ENCODE data around the gene DCAF17. TPM values are rescaled to one million over a fixed set of nuclear protein-coding genes. Genes with fewer than 3 reads are reported as not detected.

DCAF17 gene
- total RNA-seq, 1 experiment from 2014 or later, result 11.1 TPM

DNA sequence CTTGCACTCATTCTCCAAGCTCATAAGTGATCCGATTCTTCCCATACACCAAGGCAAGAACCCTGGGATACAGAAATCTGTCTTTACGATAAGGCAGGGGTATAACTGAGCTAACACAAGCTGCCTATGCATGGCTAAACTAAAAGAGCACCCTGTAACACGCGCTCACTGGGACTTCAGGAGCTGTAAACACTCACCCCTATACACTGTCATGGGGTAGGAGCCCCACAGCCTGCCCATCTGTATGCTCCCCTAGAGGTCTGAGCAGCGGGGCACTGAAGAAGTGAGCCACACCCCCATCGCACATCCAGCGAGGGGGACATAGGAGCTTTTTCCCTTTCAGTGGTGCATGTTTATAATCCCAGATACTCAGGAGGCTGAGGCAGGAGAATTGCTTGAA lies 47.0 kb upstream of the DCAF17 start:
- ATAC-seq, result no peak
- Histone ChIP-seq H3K9me2 (replicated peaks; ENCODE audit: low read length) (no peaks in the 10 kb centered on the region), H3K9ac (ENCODE audit: low read length) (no peak overlapping the region), H3K79me2 (ENCODE audit: low read length) (peaks cover 8% of the 10 kb centered on the region; the same call in 1 of the 2 replicates), H3K4me3 (ENCODE audit: low read length) (no peak overlapping the region), H4K20me1 (ENCODE audit: low read length) (no peaks in the 10 kb centered on the region), H3K9me3 (ENCODE audit: low read length) (no peaks in the 10 kb centered on the region), H3F3A (ENCODE audit: low read length, unreplicated experiment) (peaks cover 7% of the 10 kb centered on the region), H2AFZ (ENCODE audit: low read length) (no peak overlapping the region), H3K36me3 (ENCODE audit: low read depth, low read length) (no peaks in the 10 kb centered on the region), H3K27me3 (ENCODE audit: low read length) (no peaks in the 10 kb centered on the region), H3K27ac (ENCODE audit: low read length) (no peak overlapping the region), H3K4me1 (ENCODE audit: insufficient read depth, low read length) (peaks cover 23% of the 10 kb centered on the region), H3K4me2 (ENCODE audit: low read length) (no peak overlapping the region)
- intact Hi-C loops (cut with micrococcal nuclease), result no loop called here
- CTCF ChIA-PET, result no interaction called here
- TF ChIP-seq EZH2phosphoT487 (IDR thresholded peaks at IDR 0.05; ENCODE audit: borderline replicate concordance, low read length) (no peak), EZH2 (IDR thresholded peaks at IDR 0.05; ENCODE audit: low read length, unreplicated experiment) (no peak)
- TF ChIP-seq, protein P1, sequence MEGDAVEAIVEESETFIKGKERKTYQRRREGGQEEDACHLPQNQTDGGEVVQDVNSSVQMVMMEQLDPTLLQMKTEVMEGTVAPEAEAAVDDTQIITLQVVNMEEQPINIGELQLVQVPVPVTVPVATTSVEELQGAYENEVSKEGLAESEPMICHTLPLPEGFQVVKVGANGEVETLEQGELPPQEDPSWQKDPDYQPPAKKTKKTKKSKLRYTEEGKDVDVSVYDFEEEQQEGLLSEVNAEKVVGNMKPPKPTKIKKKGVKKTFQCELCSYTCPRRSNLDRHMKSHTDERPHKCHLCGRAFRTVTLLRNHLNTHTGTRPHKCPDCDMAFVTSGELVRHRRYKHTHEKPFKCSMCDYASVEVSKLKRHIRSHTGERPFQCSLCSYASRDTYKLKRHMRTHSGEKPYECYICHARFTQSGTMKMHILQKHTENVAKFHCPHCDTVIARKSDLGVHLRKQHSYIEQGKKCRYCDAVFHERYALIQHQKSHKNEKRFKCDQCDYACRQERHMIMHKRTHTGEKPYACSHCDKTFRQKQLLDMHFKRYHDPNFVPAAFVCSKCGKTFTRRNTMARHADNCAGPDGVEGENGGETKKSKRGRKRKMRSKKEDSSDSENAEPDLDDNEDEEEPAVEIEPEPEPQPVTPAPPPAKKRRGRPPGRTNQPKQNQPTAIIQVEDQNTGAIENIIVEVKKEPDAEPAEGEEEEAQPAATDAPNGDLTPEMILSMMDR (conservative IDR thresholded peaks at IDR 0.05; ENCODE audit: low read depth, low read length), result no peak
- POLR2A ChIA-PET (ENCODE audit: unreplicated experiment), result no interaction called here
- DNase-seq, result no peak
- BruUV-seq (replicated peaks), result no TSS peak

DNA sequence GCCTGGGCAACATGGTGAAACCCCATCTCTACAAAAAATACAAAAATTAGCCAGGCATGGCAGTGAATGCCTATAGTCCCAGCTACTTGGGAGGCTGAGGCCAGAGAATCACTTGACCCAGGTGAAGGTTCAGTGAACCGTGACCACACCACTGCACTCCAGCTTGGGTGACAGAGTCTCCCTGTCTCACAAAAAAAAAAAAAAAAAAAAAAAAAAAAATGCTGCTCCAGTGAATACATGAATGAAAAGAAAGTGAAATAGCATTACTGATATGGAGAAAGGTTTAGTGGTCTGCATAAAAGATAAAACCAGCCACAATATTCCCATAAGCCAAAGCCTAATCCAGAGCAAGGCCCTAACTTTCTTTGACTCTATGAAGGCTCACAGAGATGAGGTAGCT lies 44.7 kb upstream of the DCAF17 start:
- Histone ChIP-seq H3K9ac (ENCODE audit: low read length) (no peak overlapping the region), H3F3A (ENCODE audit: low read length, unreplicated experiment) (peaks cover 9% of the 10 kb centered on the region), H3K79me2 (ENCODE audit: low read length) (peaks cover 13% of the 10 kb centered on the region; the same call in 1 of the 2 replicates), H3K9me3 (ENCODE audit: low read length) (no peaks in the 10 kb centered on the region), H2AFZ (ENCODE audit: low read length) (no peak overlapping the region), H3K4me1 (ENCODE audit: insufficient read depth, low read length) (peaks cover 35% of the 10 kb centered on the region), H3K27ac (ENCODE audit: low read length) (no peak overlapping the region; the same call in 1 of the 2 replicates), H3K9me2 (replicated peaks; ENCODE audit: low read length) (no peaks in the 10 kb centered on the region), H3K36me3 (ENCODE audit: low read depth, low read length) (no peaks in the 10 kb centered on the region), H3K27me3 (ENCODE audit: low read length) (no peaks in the 10 kb centered on the region), H4K20me1 (ENCODE audit: low read length) (no peaks in the 10 kb centered on the region), H3K4me3 (ENCODE audit: low read length) (no peak overlapping the region), H3K4me2 (ENCODE audit: low read length) (no peak overlapping the region)
- POLR2A ChIA-PET (ENCODE audit: unreplicated experiment), result interaction anchor here (0.6 kb wide), 1 partner anchor 48 kb away, joined by 8 read pairs; no protein-coding TSS in a partner anchor
- DNase-seq (no peak), ATAC-seq (no peak)
- intact Hi-C loops (cut with micrococcal nuclease), result no loop called here
- no TSS peak for BruUV-seq (replicated peaks)
- CTCF ChIA-PET, result interaction anchor here (0.6 kb wide), 1 partner anchor 241 kb away, joined by 7 read pairs; no protein-coding TSS in a partner anchor
- TF ChIP-seq EZH2 (IDR thresholded peaks at IDR 0.05; ENCODE audit: low read length, unreplicated experiment) (no peak), EZH2phosphoT487 (IDR thresholded peaks at IDR 0.05; ENCODE audit: borderline replicate concordance, low read length) (no peak)
- TF ChIP-seq, protein P1 (conservative IDR thresholded peaks at IDR 0.05; ENCODE audit: low read depth, low read length), result no peak

DNA sequence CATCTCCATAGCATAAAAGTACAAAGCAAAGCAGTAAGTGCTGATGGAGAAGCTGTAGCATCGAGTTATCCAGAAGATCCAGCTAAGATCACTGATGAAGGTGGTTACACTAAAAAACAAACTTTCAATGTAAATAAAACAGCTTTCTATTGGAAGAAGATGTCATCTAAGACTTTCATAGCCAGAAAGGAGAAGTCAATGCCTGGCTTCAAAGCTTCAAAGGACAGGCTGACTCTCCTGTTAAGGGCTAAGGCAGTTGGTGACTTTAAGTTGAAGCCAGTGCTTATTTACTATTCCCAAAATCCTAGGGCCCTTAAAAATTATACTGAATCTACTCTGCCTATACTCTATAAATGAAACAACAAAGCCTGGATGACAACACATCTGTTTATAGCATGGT lies 44.2 kb upstream of the DCAF17 start:
- H3K4me1 ChIP-seq (ENCODE audit: insufficient read depth, low read length), result peaks cover 35% of the 10 kb centered on the region
- no peak overlapping the region for H3K4me2 ChIP-seq (ENCODE audit: low read length)
- DNase-seq (no peak), ATAC-seq (no peak)
- peaks cover 13% of the 10 kb centered on the region; the same call in 1 of the 2 replicates for H3K79me2 ChIP-seq (ENCODE audit: low read length)
- peaks cover 9% of the 10 kb centered on the region for H3F3A ChIP-seq (ENCODE audit: low read length, unreplicated experiment)
- H3K27me3 ChIP-seq (ENCODE audit: low read length), result no peaks in the 10 kb centered on the region
- no peaks in the 10 kb centered on the region for H3K9me3 ChIP-seq (ENCODE audit: low read length)
- H3K27ac ChIP-seq (ENCODE audit: low read length), result peak overlapping the region; percentile 96
- H3K36me3 ChIP-seq (ENCODE audit: low read depth, low read length), result no peaks in the 10 kb centered on the region
- intact Hi-C loops (cut with micrococcal nuclease), result loop anchor here (5.0 kb wide), 2 partner anchors 42 to 117 kb away; no protein-coding TSS in a partner anchor
- H4K20me1 ChIP-seq (ENCODE audit: low read length), result no peaks in the 10 kb centered on the region
- H3K9me2 ChIP-seq (replicated peaks; ENCODE audit: low read length), result no peaks in the 10 kb centered on the region
- TF ChIP-seq EZH2 (IDR thresholded peaks at IDR 0.05; ENCODE audit: low read length, unreplicated experiment), result no peak
- no peak for TF ChIP-seq EZH2phosphoT487 (IDR thresholded peaks at IDR 0.05; ENCODE audit: borderline replicate concordance, low read length)
- TF ChIP-seq, protein P1 (conservative IDR thresholded peaks at IDR 0.05; ENCODE audit: low read depth, low read length), result no peak
- CTCF ChIA-PET, result no interaction called here
- no peak overlapping the region for H3K9ac ChIP-seq (ENCODE audit: low read length)
- POLR2A ChIA-PET (ENCODE audit: unreplicated experiment), result interaction anchor here (0.6 kb wide), 1 partner anchor 47 kb away, joined by 8 read pairs; no protein-coding TSS in a partner anchor
- no peak overlapping the region for H2AFZ ChIP-seq (ENCODE audit: low read length)
- BruUV-seq (replicated peaks), result no TSS peak
- no peak overlapping the region for H3K4me3 ChIP-seq (ENCODE audit: low read length)

Data from PC-3 (cell line).